Fibroblast of lung (primary cell): ENCODE measurements around the gene TIMP2.

Source experiments
- EZH2 ChIP-seq: IDR thresholded peaks from 2 replicates; pipeline ENCODE4 v1.5.1; 2012; ENCODE audit warnings: low read length, control low read depth, mild to moderate bottlenecking; ENCODE audit errors: missing control alignments
- TF ChIP-seq, protein P1 (sequence below), 2 donors: IDR thresholded peaks in 1 of 2; conservative IDR thresholded peaks in 1 of 2; 1 replicate in 1 of 2; 2 replicates in 1 of 2; pipeline ENCODE4 v1.5.1; 2011 to 2012; ENCODE audit warnings: low read length in 2 of 2, control low read depth in 1 of 2, inconsistent platforms in 1 of 2, low read depth in 1 of 2, mild to moderate bottlenecking in 1 of 2

DNA sequence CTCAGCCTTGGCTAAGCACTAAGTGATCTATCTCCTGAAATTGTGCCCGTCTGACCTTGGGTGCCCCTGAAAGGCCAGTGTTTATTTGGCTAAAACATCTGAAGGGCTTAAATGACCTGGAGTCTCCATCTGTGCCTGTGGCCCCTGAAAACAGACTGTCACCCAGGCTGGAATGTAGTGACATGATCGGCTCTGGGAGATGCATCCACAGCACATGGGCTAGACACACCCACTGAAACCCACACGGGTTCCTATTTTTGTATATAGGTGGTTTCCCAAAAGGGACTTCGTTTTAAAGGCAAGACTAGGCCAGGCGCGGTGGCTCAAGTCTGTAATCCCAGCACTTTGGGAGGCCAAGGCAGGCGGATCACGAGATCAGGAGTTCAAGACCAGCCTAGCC lies 35.7 kb downstream of the TIMP2 start:
- TF ChIP-seq, protein P1, sequence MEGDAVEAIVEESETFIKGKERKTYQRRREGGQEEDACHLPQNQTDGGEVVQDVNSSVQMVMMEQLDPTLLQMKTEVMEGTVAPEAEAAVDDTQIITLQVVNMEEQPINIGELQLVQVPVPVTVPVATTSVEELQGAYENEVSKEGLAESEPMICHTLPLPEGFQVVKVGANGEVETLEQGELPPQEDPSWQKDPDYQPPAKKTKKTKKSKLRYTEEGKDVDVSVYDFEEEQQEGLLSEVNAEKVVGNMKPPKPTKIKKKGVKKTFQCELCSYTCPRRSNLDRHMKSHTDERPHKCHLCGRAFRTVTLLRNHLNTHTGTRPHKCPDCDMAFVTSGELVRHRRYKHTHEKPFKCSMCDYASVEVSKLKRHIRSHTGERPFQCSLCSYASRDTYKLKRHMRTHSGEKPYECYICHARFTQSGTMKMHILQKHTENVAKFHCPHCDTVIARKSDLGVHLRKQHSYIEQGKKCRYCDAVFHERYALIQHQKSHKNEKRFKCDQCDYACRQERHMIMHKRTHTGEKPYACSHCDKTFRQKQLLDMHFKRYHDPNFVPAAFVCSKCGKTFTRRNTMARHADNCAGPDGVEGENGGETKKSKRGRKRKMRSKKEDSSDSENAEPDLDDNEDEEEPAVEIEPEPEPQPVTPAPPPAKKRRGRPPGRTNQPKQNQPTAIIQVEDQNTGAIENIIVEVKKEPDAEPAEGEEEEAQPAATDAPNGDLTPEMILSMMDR (conservative IDR thresholded peaks at IDR 0.05 in 1 of 2, IDR thresholded peaks at IDR 0.05 in 1 of 2; ENCODE audit: low read depth in 1 of 2, low read length in 2 of 2), result no peak
- TF ChIP-seq EZH2, result no peak
